ENCODE data around the gene IRF8.

DNA sequence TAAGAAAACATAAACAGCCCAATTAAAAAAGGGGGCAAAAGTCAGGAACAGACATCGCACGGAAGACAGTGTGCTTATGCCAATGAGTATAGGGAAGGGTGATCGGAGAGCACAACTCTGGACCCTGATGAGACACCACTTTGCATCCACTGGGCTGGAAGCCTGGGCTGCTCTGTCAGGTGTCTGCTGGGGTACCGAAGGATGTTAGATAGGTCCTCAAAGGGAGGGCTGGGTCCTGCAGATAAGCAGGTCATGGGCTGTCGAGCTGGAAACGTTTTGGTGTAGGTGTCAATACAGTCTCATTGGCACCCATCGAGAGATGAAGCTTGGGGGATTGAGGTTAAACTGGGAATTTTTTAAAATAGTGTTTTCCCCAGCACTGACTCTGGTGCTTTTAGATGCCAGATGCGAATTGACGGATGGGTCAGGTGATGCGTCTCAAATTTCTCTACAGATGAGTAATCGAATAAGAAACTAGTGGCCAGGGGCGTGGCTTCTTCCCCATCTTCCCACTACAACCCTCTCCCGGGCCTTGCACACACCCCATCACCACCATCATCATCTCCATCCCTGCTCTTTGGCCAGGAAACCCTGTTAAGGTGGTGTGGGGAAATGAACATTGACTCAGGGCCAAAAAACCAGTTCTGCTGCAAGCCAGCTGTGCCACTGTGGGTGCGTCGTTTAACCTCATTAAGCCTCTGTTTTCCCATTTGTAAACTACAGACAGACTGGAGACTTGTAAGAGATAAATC lies 47.8 kb upstream of the IRF8 start:
- TF ChIP-seq, protein P1, sequence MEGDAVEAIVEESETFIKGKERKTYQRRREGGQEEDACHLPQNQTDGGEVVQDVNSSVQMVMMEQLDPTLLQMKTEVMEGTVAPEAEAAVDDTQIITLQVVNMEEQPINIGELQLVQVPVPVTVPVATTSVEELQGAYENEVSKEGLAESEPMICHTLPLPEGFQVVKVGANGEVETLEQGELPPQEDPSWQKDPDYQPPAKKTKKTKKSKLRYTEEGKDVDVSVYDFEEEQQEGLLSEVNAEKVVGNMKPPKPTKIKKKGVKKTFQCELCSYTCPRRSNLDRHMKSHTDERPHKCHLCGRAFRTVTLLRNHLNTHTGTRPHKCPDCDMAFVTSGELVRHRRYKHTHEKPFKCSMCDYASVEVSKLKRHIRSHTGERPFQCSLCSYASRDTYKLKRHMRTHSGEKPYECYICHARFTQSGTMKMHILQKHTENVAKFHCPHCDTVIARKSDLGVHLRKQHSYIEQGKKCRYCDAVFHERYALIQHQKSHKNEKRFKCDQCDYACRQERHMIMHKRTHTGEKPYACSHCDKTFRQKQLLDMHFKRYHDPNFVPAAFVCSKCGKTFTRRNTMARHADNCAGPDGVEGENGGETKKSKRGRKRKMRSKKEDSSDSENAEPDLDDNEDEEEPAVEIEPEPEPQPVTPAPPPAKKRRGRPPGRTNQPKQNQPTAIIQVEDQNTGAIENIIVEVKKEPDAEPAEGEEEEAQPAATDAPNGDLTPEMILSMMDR (IDR thresholded peaks at IDR 0.05) = no peak
- no peak for TF ChIP-seq POLR2A (IDR thresholded peaks at IDR 0.05)
